GM12801 (cell line): Measurements from ENCODE around the gene NKAPL.

Experiments used
- CTCF ChIP-seq: IDR thresholded peaks from one replicate; pipeline ENCODE4 v1.5.1; 2011; ENCODE audit warnings: control low read depth; ENCODE audit not compliant: insufficient read length; ENCODE audit errors: extremely low read depth

The NKAPL gene

DNA sequence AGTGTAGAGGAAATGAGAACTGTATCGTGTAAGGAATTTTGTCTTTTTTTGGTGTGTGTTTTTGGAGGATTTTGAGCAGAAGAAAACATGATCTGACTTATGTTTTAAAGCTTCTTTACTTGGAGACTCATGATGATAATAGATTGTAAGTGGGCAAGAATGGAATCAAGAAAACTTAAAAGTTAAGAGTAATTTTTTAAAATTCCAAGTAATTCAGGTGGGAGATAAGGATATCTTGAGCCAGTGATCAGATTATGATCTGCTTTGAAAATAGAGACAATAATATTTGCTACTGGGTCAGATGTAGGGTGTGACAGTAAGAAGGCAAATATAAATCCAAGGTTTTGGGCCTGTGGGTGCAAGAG lies 8.6 kb downstream of the NKAPL start:
- no peak for TF ChIP-seq CTCF

GRCh38 chr6:28269492-28269891 lies 10.4 kb downstream of the NKAPL start:
- TF ChIP-seq CTCF: no peak

DNA sequence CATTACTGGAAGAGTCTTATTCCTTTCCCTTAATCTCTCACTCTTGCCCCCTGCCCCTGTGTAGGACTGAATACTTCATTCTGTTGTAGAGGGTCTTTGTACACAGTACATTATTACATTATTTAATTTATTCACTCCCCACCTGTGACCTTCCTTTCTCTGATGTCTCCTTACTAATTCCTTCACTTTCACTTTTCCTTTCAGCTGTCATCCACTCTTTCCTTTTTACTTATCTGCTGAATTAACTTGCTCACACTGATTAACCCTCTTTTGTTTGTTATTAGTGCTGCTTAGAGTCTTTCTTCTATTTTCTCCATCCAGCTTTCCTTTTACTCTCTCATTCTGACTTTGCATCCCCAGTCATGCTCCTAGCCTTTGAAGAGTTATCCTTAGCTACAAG lies 15.8 kb downstream of the NKAPL start:
- no peak for TF ChIP-seq CTCF

DNA sequence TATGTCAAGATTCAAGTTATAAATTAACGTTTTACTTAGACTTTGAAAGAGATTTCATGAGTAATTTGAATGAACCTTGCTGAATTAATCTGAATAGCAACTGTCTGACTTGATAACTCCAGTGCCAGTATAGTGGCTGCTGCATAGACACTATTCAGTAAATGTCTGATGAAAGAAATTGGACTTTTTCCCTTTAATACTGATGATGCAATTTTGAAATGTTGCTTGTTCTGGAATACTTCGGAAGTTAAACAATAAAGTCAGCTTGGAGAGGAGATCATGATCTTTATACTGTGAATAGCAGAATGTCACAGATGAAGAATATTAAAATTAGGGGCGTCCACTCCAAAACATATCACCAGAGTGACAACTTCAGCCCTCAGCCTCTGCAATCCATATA lies 18.6 kb downstream of the NKAPL start:
- TF ChIP-seq CTCF: no peak

DNA sequence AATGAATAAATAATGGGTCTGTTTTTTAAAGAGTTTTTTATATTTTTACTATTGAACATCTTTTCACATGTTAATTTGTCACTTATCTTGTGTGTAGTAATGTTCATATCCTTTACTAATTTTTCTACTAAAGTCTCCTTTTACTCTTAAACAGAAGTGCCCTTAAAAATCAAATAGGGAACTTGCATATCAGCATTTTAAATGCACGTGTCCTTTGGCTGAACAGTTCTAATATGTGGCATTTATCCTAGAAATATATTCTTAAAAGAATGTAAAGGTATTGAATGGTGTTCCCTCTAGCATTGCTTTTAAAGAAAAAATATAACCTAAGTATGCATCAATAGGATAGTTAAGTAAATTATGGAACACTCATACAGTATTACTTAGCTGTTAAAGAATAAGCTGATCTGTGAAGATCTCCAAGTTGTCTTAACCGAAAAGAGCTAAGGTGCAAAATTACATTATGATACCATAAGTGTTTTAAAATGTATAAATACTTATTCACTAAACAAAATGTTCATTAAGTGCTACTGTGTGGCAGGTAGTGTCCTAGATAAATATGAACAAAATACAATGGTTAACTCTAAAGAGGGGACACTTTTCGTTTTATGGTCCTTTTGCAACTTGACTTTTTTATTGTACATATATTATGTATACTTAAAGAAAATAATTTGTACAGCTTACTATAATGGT lies 21.6 kb downstream of the NKAPL start:
- TF ChIP-seq CTCF: no peak

- TF ChIP-seq CTCF: no peak
Observed at GRCh38 chr6:28281288-28282064, 22.4 kb downstream of the NKAPL start, which contains the start of gene PGBD1. Gene PGBD1 (plus strand): TSS chr6:28281572. CDS start chr6:28283814, 2,242 bp downstream.

- no peak for TF ChIP-seq CTCF
Observed at GRCh38 chr6:28282926-28283325, 23.8 kb downstream of the NKAPL start.
